Osteoblast (primary cell): ENCODE data around the gene CD177. TPM values are rescaled to one million over a fixed set of nuclear protein-coding genes. Genes with fewer than 3 reads are reported as not detected.

Experiments
- DNase-seq: peaks from one replicate; pipeline ENCODE4 v3.0.0; 2011; ENCODE audit warnings: low spot score, mixed read lengths; ENCODE audit not compliant: insufficient read length; ENCODE audit errors: missing footprints
- H2AFZ ChIP-seq: 2 replicates; pipeline ENCODE4 v1.6.0; 2011; ENCODE audit warnings: mild to moderate bottlenecking, low read length
- H3K27ac ChIP-seq: 2 replicates; pipeline ENCODE4 v1.5.1; 2011; ENCODE audit warnings: mild to moderate bottlenecking, low read depth, low read length, moderate library complexity
- H3K27me3 ChIP-seq: 2 replicates; pipeline ENCODE4 v1.6.0; 2012; ENCODE audit warnings: mild to moderate bottlenecking, control low read depth, inconsistent platforms, low read length, moderate library complexity; ENCODE audit not compliant: insufficient read depth
- H3K36me3 ChIP-seq: 2 replicates; pipeline ENCODE4 v1.5.1; 2011; ENCODE audit warnings: mild to moderate bottlenecking, low read length, control low read depth, moderate library complexity; ENCODE audit not compliant: insufficient read depth
- H3K4me1 ChIP-seq: 2 replicates; pipeline ENCODE4 v1.5.1; 2011; ENCODE audit warnings: mild to moderate bottlenecking, low read length, control low read depth, moderate library complexity; ENCODE audit not compliant: insufficient read depth
- H3K4me2 ChIP-seq: 2 replicates; pipeline ENCODE4 v1.6.0; 2011; ENCODE audit warnings: mild to moderate bottlenecking, low read length; ENCODE audit not compliant: insufficient read depth
- H3K4me3 ChIP-seq: fragments of 200-600 bp; sonication (generic); 3 replicates; pipeline ENCODE4 v1.5.1; 2012; ENCODE audit warnings: mild to moderate bottlenecking, low read length, inconsistent platforms; ENCODE audit not compliant: insufficient read depth
- H3K79me2 ChIP-seq: 2 replicates; pipeline ENCODE4 v1.6.0; 2012; ENCODE audit warnings: mild to moderate bottlenecking, low read length, control low read depth, inconsistent platforms; ENCODE audit not compliant: insufficient read depth
- H3K9me3 ChIP-seq: 2 replicates; pipeline ENCODE4 v1.5.1; 2011; ENCODE audit warnings: low read depth, low read length, control low read depth
- H4K20me1 ChIP-seq: 2 replicates; pipeline ENCODE4 v1.6.0; 2012; ENCODE audit warnings: mild to moderate bottlenecking, low read length, control low read depth; ENCODE audit not compliant: insufficient read depth
- CTCF ChIP-seq: IDR thresholded peaks from 2 replicates; pipeline ENCODE4 v1.5.1; 2011; ENCODE audit warnings: mild to moderate bottlenecking, low read depth, low read length, moderate library complexity; ENCODE audit errors: extremely low read depth
- total RNA-seq: library from RNA; depleted of rRNA; stranded (reverse); fragments of >200 nt; gene quantifications from 2 replicates; pipeline ENCODE4 v1.2.3, GENCODE V29; 2012

The CD177 gene
- total RNA-seq, 1 donor: not detected

GRCh38 chr19:43409415-43409814 lies 55.9 kb downstream of the CD177 start:
- no peak for DNase-seq
- Histone ChIP-seq H3K79me2 (no peaks in the 10 kb centered on the region), H3K4me2 (no peak overlapping the region), H3K27me3 (no peaks in the 10 kb centered on the region), H2AFZ (no peak overlapping the region), H3K4me1 (no peaks in the 10 kb centered on the region), H3K9me3 (no peaks in the 10 kb centered on the region), H4K20me1 (no peaks in the 10 kb centered on the region), H3K4me3 (no peak overlapping the region), H3K27ac (no peak overlapping the region), H3K36me3 (no peaks in the 10 kb centered on the region)
- no peak for TF ChIP-seq CTCF

- peaks cover 3% of the 10 kb centered on the region for H3K27me3 ChIP-seq
- DNase-seq: no peak
Observed at GRCh38 chr19:43412441-43412840, 59.0 kb downstream of the CD177 start.

More at GRCh38 chr19:43412441-43412840, 59.0 kb downstream of the CD177 start:
- H3K4me2 ChIP-seq: no peak overlapping the region
- H3K4me3 ChIP-seq: no peak overlapping the region
- no peaks in the 10 kb centered on the region for H3K9me3 ChIP-seq
- H3K4me1 ChIP-seq: no peaks in the 10 kb centered on the region
- no peak overlapping the region for H2AFZ ChIP-seq
- no peaks in the 10 kb centered on the region for H4K20me1 ChIP-seq
- H3K27ac ChIP-seq: no peak overlapping the region
- H3K36me3 ChIP-seq: no peaks in the 10 kb centered on the region
- H3K79me2 ChIP-seq: no peaks in the 10 kb centered on the region
- no peak for TF ChIP-seq CTCF

Other genes starting within 250 kb of the CD177 start
- gene PSG5, start 167.2 kb upstream of the CD177 start, total RNA-seq: 1.4 and 11.8 TPM in 2 replicates
- gene PSG4, start 148.0 kb upstream of the CD177 start, total RNA-seq: under 0.01 and 1.1 TPM in 2 replicates
- gene PSG9, start 84.2 kb upstream of the CD177 start, total RNA-seq: not detected in 2 replicates
- not detected in 2 replicates for gene TEX101, start 61.2 kb downstream of the CD177 start, total RNA-seq
- 0.88 TPM in 1 of 2 replicates, not detected in the other for gene LYPD3, start 111.9 kb downstream of the CD177 start, total RNA-seq
- gene PHLDB3, start 151.1 kb downstream of the CD177 start, total RNA-seq: 10.9 and 12.1 TPM in 2 replicates
- 42.7 and 52.1 TPM in 2 replicates for gene ETHE1, start 173.5 kb downstream of the CD177 start, total RNA-seq
- 0.29 and 0.72 TPM in 2 replicates for gene ZNF575, start 179.5 kb downstream of the CD177 start, total RNA-seq
- gene XRCC1, start 221.8 kb downstream of the CD177 start, total RNA-seq: 21.4 and 22.7 TPM in 2 replicates
- gene PINLYP, start 222.1 kb downstream of the CD177 start, total RNA-seq: 0.72 and 2.9 TPM in 2 replicates
- 18.9 and 23.2 TPM in 2 replicates for gene IRGQ, start 242.4 kb downstream of the CD177 start, total RNA-seq
- 7.4 and 9.4 TPM in 2 replicates for gene ZNF576, start 242.9 kb downstream of the CD177 start, total RNA-seq